ENCODE results near the gene PLCL2.

DNA sequence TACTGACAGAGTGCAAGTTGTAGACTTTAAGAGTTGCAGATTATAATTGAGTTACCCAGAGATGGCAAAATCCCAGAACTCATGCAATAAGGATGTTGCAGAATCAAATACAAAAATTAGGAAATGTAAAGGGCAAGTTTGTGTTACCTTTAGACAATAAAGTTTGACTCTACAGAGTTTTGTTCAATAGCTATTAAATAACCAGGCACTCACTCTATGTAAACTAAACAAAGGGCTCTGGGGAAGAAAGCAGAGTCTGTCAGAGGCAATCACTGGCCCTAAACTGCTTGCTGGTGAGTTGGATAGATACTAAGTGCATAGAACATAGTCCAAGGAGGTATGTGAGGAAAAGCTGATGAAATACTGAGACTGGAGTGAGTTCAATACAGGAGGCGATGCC, 40.0 kb upstream of the PLCL2 start:
- TF ChIP-seq, protein P1, sequence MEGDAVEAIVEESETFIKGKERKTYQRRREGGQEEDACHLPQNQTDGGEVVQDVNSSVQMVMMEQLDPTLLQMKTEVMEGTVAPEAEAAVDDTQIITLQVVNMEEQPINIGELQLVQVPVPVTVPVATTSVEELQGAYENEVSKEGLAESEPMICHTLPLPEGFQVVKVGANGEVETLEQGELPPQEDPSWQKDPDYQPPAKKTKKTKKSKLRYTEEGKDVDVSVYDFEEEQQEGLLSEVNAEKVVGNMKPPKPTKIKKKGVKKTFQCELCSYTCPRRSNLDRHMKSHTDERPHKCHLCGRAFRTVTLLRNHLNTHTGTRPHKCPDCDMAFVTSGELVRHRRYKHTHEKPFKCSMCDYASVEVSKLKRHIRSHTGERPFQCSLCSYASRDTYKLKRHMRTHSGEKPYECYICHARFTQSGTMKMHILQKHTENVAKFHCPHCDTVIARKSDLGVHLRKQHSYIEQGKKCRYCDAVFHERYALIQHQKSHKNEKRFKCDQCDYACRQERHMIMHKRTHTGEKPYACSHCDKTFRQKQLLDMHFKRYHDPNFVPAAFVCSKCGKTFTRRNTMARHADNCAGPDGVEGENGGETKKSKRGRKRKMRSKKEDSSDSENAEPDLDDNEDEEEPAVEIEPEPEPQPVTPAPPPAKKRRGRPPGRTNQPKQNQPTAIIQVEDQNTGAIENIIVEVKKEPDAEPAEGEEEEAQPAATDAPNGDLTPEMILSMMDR (IDR thresholded peaks at IDR 0.05): no peak
- no peak for TF ChIP-seq POLR2A (IDR thresholded peaks at IDR 0.05)
